Activated gamma-delta T cell treated with anti-CD3 and anti-CD28 coated beads, Interleukin-2, amount 50 U/mL, for 16 hours (primary cell): ENCODE measurements around the gene HSPB8.
"Not testable (repeated sequence)": the region's sequence is repeated elsewhere in the genome, so short reads cannot be mapped to it uniquely, and the experiment has no call there.

Experiments used
- DNase-seq: peaks from one replicate; pipeline ENCODE4 v3.0.0-alpha.2; 2020; ENCODE audit warnings: low read depth

The HSPB8 gene

GRCh38 chr12:119206348-119207062, 27.8 kb downstream of the HSPB8 start:
- DNase-seq: no peak

DNA sequence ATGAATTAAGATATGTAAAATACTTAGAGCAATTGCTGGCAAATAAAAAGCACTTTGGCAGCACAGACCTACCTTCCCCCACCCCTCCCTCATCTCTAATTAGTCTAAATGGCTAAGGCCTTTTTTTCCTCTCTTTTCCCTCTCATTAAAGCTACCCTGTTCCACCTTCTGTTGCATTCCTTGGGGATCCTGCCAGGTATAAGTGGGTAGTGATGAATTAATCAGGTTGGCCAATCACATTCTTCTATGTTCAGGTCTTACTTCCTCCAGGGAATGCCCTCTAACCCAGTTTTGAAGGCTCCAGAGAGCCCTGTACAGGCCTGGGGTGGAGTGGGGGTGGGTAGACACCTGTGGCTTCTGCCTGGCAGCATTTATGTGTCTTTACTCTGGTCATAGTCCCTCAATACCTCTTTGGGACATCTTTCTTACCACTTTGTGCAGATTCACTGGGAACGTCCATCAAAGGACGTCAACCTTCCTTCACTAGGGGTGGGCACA, 28.4 kb downstream of the HSPB8 start:
- DNase-seq: no peak

DNA sequence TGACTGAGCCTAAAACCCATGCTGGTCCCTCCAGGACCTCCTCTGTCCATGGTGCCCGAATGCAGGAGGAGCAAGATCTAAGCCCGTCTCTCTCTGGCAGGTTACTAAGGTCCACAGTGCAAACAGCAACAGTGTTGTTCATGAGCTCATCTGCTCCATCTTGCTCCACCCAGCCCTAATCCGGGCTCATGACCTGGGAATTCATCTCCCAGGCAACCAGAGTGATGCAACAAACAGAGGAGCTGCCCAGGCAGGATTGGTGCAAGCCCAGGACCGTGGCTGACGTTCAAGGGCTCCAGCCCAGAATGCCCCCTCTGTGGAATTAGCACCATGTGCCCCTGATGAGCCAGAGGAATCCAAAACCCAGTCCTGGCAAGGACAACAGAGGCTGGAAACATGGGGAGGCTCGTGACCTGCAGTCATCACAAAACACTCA, 29.9 kb downstream of the HSPB8 start:
- no peak for DNase-seq

- no peak for DNase-seq
These were observed 33.2 kb downstream of the HSPB8 start for GRCh38 chr12:119211884-119212283.

DNA sequence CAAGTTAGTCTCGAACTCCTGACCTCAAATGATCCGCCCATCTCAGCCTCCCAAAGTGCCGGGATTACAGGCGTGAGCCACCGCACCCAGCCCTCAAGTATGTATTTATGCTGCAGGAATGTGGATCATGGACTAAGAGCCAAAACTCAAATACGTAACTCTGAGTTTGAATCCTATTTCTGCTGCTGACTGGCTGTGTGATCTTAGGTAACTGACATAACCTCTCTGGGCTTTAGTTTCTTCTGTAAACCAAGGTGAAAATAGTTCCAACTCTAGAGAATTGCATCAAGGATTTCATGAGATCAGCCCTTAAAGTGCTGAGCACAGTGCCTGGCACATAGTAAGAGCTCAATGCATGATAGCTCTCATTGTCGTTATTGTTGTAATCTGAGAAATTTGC, 37.4 kb downstream of the HSPB8 start:
- DNase-seq: no peak

GRCh38 chr12:119218875-119219274, 40.1 kb downstream of the HSPB8 start:
- DNase-seq: not testable (repeated sequence)

DNA sequence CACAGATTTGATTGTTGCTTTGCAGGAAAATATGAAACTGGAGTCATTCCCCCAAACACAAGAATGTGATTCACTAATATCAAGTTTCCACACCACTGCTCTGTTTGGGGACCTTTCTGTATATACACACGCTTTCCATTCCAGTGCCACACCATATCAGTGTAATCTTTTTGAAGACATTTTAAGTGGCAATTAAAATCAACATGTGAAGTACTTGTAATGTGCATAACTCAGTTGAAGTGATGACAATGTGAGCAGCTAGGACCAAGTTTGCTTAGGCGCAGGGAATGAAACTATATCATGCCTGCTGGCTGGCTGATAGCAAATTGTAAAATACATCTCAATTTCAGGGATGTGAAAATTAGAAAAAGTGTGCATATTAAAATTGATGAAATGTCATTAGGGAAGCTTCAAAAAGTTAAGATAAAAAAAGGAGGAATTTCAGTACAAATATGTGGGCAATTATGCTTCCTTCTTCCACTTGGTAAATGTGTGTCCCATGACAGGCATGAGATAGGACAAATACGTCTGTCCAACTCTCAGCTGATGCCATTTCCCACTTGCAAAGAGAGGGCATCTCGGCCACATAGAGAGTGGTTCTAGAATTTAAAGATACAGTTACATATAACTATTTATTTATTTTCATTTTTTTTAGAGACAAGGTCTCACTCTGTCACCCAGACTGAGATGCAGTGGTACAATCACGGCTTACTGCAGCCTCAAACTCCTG, 43.7 kb downstream of the HSPB8 start:
- DNase-seq: no peak

- DNase-seq: no peak
These were observed 46.7 kb downstream of the HSPB8 start for GRCh38 chr12:119225454-119225853.

- DNase-seq: no peak
These were observed 48.6 kb downstream of the HSPB8 start for GRCh38 chr12:119227292-119227691.

- no peak for DNase-seq
These were observed 50.5 kb downstream of the HSPB8 start for GRCh38 chr12:119229205-119229604.

DNA sequence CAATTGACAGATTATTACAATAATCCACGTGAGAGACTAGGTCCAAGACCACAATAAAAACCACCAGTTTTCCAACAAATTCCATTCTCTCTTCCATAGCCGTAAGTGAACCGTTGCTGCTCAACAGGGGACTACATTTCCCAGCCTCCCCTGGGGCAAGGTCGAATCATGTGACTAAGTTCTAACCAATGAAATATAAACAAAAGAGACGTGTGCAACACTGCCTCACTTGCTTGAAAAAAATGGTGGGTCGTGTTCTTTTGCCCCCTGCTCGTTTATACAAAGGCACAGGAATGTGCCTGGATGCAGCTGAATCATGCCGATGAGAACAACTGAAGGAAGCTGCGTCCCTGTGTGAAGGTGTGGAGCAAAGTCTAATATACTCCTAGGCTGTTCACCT, 51.1 kb downstream of the HSPB8 start:
- no peak for DNase-seq

DNA sequence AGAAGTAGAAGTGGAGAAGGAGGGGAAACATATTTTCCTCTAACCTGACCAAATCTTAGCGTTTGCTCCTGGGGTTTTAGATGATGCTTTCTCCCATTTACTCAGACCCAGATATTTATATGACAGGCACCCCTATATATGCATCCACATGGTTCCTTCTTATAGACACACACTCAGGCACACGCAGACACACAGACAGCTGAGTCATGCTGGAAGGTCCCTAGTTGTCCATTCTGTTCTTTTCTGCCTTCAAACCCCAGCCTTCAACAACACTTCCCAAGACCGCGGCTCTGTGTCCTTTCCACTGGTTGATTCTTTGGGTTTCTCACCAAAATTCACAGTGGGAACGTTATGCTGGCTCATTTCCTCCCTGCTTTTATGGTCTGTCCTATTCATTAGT, 52.1 kb downstream of the HSPB8 start:
- no peak for DNase-seq

GRCh38 chr12:119231774-119232173, 53.0 kb downstream of the HSPB8 start:
- no peak for DNase-seq

DNA sequence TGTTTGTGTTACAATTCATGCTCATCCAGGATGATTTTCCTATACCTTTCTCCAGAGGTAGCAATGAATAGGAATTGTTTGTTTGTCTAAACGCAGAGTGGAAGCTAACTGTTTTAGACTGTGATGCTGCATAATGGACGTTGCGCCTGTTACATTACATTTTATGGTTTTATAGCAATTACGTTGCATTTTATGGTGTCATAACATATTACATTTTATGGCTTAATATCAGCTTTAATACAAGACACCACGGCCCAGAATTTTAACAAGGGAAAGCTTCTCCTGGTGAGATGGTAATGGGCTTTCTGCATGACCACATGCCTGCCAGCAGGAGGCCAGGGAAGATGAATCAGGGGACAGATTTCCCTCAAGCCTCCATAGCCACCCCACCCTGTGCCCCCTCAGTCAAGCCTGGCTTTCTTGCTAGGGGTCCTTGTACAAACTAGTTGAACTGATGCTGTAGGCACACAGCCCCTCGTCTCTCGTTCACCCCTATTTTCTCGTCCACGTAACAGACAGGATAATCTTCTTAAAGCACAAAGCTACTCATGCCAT, 56.5 kb downstream of the HSPB8 start:
- no peak for DNase-seq

- no peak for DNase-seq
These were observed 57.6 kb downstream of the HSPB8 start for GRCh38 chr12:119236372-119236771.

DNA sequence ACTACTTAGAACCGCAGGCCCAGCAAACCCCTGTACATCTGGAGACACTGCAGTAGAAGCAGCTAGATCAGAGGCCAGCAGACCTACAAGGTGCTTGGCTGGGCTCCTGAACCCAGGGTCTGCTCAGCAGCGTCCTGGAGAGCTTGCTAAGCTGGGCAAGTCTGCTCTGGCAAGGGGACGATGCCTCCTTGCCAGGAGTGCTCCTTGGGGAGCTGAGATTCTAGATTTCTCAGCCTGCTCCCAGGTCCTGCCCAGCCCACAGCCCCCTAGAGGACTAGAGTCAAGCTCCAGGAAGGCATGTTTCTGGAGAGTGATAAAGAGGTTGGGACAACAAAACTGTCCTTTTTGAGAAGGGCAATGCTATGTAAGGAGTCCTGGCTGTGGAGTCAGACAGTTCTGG, 60.3 kb downstream of the HSPB8 start:
- DNase-seq: no peak

- DNase-seq: no peak
These were observed 62.3 kb downstream of the HSPB8 start for GRCh38 chr12:119241049-119241448.

GRCh38 chr12:119241580-119242169, 62.9 kb downstream of the HSPB8 start:
- no peak for DNase-seq
